Stimulated activated CD8-positive, alpha-beta memory T cell treated with anti-CD3 and anti-CD28 coated beads, Interleukin-7, amount 100 ng/mL, for 24 hours (primary cell): Measurements from ENCODE around the gene RBM33.
A peak's percentile ranks its signal among the peaks of the same experiment; 100 is the strongest.

Source experiments
- DNase-seq: peaks from one replicate; pipeline ENCODE4 v3.0.0-alpha.2; 2020; ENCODE audit warnings: low read depth

The RBM33 gene

DNA sequence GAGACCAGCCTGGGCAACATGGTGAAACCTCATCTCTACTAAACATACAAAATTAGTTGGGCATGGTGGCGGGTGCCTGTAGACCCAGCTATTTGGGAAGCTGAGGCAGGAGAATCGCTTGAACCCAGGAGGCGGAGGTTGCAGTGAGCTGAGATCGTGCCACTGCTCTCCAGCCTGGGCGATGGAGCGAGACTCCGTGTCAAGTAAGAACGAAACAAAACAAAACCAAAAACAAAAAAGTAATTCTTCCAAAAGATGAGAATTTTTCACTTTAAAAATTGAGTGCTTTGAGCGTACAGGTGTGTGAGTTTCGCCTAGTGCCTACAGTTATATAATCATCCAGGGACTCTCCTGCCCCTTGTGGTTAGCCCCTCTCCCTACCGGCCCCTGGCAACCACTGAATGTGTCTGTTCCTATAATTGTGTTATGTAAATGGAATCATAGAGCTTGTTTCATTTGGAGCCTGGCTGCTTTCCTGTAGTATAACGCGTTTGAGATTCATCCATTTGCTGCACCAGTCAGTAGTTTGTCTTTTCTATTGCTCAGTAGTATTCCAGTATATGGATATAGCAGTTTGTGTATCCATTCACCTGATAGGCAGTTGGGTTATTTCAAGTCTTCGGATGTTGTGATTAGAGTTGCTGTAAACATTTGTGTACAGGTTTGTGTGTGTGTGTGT lies 80.0 kb downstream of the RBM33 start:
- no peak for DNase-seq

DNA sequence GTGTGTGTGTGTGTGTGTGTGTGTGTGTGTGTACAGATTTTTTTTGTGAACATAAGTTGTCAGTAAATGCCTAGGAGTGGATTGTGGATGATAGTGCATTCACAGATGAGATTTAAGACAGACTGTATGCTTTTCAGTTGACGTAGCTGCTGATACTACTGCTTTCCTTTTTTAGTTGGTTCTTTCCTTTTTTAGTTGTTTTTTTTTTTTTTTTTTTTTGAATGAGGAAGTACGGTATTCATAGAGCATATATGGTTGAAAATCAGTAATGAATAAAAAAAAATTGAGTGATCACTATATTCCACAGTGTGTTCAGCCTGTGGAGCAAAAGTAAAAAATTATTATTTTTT lies 80.5 kb downstream of the RBM33 start:
- no peak for DNase-seq

DNA sequence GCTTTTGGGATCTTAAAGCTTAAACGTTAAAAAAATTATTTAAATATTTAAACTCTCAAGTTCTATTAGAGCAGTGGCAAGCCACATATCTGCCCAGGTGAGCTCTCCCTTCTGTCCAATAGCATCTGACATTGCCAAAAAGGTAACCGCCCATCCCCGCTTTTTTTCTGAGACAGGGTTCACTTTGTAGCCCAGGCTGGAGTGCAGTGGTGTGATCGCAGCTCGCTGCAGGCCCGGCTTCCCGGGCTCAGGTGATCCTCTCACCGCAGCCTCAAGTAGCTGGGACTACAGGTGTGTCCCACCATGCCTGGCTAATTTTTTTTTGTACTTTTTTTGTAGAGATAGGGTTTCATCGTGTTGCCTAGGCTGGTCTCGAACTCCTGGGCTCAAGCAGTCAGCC lies 83.2 kb downstream of the RBM33 start:
- DNase-seq, result no peak

GRCh38 chr7:155728116-155728515 lies 83.7 kb downstream of the RBM33 start:
- no peak for DNase-seq

DNA sequence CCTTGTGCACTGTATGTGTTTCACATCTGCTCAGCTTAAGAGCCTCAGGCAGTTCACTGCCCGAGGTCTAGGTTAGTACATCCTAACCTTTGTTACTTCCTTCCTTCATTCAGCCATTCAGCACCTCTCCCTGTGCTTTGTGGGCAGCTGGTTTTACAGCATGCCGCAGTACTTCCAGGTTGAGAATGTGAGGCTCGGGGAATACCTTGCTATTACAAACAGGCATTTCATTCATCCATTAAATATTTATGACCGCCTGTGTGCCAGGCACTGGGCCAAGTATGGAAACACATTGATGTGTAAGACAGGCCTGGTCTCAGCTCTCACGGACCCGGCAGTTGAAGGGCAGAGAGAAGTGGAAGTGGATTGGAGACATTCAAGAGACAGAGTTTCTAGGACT lies 85.4 kb downstream of the RBM33 start:
- DNase-seq, result no peak

- DNase-seq, result no peak
These were observed 86.9 kb downstream of the RBM33 start for GRCh38 chr7:155731380-155731779.

DNA sequence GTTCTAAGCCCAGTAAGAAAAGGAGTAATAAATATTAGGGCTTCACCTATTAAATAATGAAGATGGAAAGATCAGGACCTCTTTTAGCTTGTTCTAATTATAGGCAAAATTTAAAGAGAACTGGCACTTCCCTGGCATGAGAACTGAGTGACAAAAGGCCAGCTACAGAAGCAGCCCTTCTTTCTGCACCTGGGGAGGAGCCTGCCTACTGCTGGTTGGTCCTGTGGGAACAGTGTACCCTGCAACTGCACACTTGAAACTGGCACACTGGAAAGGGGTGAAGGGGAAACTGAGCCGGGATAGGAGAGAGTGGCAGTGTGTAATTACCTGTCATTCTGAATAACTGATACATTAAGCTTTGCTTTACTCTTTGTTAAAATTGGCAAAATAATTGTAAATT lies 87.4 kb downstream of the RBM33 start:
- DNase-seq, result no peak

DNA sequence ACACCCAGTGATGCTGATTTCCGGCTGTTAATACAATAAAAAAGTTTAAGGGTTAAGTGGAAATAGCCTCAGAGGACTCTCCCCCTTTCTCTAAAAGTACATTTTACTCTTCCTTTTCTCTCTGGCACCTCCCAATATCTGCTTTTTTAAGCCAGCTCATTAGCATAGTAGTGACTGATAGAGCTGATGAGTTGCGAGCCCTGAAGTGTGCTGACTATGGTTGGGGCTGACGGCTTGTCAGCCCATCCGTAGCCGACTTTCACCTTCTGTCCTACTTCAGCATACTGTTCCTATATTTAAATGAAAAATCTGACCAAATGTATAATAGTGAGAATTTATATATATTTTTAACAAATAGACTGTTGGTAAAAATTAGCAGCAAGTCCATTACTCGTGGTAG lies 87.8 kb downstream of the RBM33 start:
- DNase-seq, result no peak

GRCh38 chr7:155733582-155734444 lies 89.4 kb downstream of the RBM33 start:
- no peak for DNase-seq

GRCh38 chr7:155734445-155734809 lies 90.0 kb downstream of the RBM33 start:
- no peak for DNase-seq

DNA sequence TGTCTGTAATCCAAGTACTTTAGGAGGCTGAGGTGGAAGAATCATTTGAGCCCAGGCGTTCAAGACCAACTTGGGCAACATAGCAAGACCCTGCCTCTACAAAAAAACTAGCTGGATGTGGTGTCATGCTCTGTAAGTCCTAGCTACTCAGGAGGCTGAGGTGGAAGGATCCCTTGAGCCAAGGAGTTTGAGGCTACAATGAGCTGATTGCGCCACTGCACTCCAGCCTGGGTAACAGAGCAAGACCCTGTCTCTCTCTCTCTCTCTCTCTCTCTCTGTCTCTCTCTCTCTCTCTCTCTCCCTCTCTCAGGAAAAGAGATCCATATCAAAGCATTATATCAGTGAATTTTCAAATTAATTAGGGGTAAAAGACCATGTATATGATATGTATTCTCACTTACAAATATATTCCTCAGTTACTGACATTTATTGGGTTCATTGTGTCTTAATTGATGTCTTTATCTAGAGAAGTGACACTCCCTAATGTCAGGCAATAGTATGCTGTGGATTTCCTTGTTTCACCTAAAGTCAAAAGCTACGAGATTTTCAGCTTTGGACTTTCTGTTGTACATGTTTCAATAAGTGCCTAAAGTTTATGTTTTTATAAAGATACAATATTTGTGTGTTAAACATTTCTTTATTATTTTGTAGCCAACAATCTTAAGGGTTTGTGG lies 91.1 kb downstream of the RBM33 start:
- DNase-seq, result no peak

GRCh38 chr7:155737590-155737989 lies 93.1 kb downstream of the RBM33 start:
- DNase-seq, result no peak

GRCh38 chr7:155738104-155738503 lies 93.6 kb downstream of the RBM33 start:
- DNase-seq, result no peak

- peak; percentile 37 for DNase-seq
These were observed 94.4 kb downstream of the RBM33 start for GRCh38 chr7:155738652-155739537.

DNA sequence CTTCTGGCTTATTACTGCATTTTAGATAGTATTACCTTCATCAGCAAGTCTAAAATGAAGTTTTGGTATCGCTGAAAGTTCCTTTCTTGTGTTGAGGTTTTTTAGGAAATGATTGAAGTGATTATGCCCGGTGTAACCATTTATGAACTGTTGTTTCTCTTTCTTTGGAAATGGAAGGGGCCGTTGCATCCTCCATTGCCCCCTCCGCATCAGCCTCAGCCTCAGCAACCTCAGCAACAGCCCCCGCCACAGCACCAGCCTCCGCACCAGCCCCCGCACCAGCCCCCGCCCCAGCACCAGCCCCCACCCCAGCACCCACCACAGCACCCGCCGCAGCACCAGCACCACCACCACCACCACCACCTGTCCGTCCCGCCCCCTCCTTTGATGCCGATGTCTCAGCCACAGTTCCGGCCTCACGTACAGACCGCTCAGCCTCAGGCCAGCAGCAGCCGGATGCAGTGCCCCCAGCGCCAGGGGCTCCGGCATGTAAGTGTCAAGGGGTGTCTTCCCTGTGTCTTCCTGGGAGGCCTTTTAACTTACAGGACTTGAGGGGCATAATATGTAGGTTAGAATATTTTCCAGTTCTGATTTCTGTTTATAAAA lies 95.2 kb downstream of the RBM33 start:
- no peak for DNase-seq

DNA sequence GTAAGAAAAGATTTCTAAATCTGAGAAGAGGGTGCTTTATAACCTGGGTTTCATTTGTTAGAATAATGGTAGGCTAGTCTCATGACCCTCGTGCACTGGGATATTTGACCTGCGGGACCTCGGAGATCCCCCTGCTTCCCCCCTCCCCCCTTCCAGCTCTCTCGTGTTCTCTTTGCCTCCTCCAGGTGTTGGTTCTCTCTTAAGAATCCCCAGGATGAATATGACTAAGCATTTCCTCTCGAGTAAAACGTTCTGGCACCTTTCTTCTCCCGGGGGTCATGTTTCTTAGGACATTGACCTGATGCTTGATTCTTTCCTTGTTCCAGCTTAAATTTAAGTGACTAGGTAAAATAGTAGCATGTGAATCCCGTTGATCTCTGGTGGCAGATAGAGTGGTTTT lies 96.6 kb downstream of the RBM33 start:
- DNase-seq, result no peak

GRCh38 chr7:155741805-155742204 lies 97.3 kb downstream of the RBM33 start:
- no peak for DNase-seq

DNA sequence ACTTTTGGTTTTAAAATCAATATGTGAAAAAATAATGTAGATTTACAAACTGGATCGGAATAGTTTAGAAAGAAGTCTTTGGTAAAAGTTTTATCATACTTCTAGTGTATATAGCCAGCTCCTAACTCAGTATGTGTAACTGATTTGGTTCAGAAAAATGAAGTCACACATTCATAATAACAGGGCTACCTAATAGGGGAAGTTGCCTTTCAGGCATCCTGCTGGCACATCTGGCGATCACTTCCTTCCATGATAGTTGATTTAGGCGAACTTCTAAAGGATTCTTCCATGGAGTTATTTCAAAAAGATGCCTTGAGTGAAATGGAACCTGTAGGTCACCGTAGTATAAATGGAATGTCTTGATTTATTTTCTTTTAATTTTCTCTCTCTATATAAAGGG lies 98.7 kb downstream of the RBM33 start:
- DNase-seq, result no peak

DNA sequence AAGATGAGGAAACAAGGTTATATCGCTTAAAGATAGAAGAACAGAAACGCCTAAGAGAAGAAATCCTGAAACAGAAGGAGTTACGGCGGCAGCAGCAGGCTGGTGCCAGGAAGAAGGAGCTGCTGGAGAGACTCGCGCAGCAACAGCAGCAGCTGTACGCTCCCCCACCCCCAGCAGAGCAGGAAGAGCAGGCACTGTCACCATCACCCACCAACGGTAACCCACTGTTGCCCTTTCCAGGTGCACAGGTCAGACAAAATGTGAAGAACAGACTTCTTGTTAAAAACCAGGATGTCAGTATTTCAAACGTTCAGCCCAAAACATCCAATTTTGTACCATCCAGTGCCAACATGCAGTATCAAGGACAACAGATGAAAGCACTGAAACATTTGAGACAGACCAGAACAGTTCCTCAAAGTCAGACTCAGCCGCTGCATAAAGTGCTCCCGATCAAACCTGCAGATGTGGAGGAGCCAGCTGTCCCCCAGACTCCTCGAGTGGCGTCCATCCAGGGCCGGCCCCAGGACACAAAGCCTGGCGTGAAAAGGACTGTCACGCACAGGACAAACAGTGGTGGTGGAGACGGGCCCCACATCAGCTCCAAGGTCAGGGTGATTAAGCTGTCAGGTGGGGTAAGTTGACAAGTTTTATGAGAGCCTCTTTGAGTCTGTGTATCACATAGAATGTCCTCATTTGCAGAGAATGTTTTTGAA lies 100.7 kb downstream of the RBM33 start:
- no peak for DNase-seq

DNA sequence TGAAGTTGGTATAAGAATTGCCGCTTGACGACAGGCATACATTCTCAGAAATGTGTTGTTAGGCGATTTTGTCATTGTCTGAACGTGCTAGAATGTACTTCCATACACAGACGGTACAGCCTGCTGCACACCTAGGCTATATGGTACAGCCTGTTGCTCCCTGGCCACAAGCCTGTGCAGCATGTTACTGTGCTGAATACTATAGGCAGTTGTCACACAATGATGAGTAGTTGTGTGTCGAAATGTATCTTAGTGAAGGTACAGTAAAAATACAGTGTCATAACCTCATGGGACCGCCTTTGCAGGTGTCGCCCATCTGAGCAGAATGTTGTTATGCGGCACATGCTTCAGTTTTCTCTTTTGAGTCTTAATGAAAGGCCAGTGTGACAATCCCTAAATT lies 101.3 kb downstream of the RBM33 start:
- no peak for DNase-seq

DNA sequence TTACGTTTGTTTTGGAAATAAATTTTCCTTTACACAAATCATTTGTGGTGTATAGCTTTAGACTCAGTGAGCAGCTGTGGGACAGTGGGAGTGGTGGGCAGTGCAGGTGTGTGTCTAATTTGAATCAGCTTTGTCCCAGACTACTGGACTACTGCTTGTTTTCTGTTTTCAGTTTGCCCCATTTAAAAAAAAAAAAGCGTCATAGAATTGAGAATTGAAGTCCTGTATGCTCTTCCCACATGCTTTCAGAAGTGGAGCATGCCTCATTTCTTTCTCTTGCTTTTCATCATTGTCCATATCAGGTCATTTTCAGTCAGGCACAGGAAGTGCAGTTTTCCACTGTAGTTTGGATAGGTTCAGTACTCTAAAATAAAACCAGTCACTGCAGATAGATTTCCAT lies 101.7 kb downstream of the RBM33 start:
- no peak for DNase-seq
